Keratinocyte (primary cell): ENCODE results near the gene POLD1. TPM values are rescaled to one million over a fixed set of nuclear protein-coding genes. Genes with fewer than 3 reads are reported as not detected.

ENCODE experiments used
- DNase-seq: peaks from one replicate; pipeline ENCODE4 v3.0.0-alpha.2; 2011; ENCODE audit warnings: low read depth, missing footprints, low spot score
- FAIRE-seq: peaks from 2 replicates; lab custom pipeline; 2011; peaks lifted over from hg19 to GRCh38; lab: Jason Lieb, UNC
- H2AFZ ChIP-seq: 2 replicates; pipeline ENCODE4 v1.6.0; 2012; ENCODE audit warnings: low read length, control low read depth, inconsistent platforms; ENCODE audit not compliant: control insufficient read depth
- H3K27ac ChIP-seq: 2 replicates; pipeline ENCODE4 v1.5.1; 2011; ENCODE audit warnings: low read length; ENCODE audit not compliant: control insufficient read depth, insufficient read depth
- H3K27me3 ChIP-seq: 3 replicates; pipeline ENCODE4 v1.6.0; 2011; ENCODE audit warnings: low read length; ENCODE audit not compliant: control insufficient read depth, insufficient read depth; ENCODE audit errors: extremely low read depth
- H3K36me3 ChIP-seq, 2 experiments: 2 replicates in 1 of 2; 3 replicates in 1 of 2; pipeline ENCODE4 v1.5.1; 2011; ENCODE audit warnings: low read length in 2 of 2, mild to moderate bottlenecking in 1 of 2; ENCODE audit not compliant: control insufficient read depth in 2 of 2, insufficient read depth in 2 of 2; ENCODE audit errors: extremely low read depth in 1 of 2
- H3K4me1 ChIP-seq: 3 replicates; pipeline ENCODE4 v1.5.1; 2011; ENCODE audit warnings: low read length; ENCODE audit not compliant: control insufficient read depth, insufficient read depth; ENCODE audit errors: extremely low read depth
- H3K4me2 ChIP-seq: 3 replicates; pipeline ENCODE4 v1.6.0; 2011; ENCODE audit warnings: low read depth, low read length; ENCODE audit not compliant: control insufficient read depth, insufficient read depth; ENCODE audit errors: extremely low read depth
- H3K4me3 ChIP-seq, 3 experiments: fragments of 200-600 bp in 1 of 3; sonication (generic) in 1 of 3; 2 replicates in 2 of 3; 3 replicates in 1 of 3; pipeline ENCODE4 v1.5.1; 2011 to 2016; ENCODE audit warnings: low read length in 3 of 3, mild to moderate bottlenecking in 3 of 3, control low read depth in 2 of 3, inconsistent platforms in 1 of 3, low read depth in 1 of 3, mixed read lengths in 1 of 3, mixed run types in 1 of 3, moderate library complexity in 1 of 3; ENCODE audit not compliant: control insufficient read depth in 2 of 3, insufficient read depth in 2 of 3; ENCODE audit errors: extremely low read depth in 1 of 3
- H3K79me2 ChIP-seq: 2 replicates; pipeline ENCODE4 v1.6.0; 2012; ENCODE audit warnings: low read length; ENCODE audit not compliant: control insufficient read depth, insufficient read depth
- H3K9ac ChIP-seq: 3 replicates; pipeline ENCODE4 v1.6.0; 2011; ENCODE audit warnings: low read length; ENCODE audit not compliant: control insufficient read depth, insufficient read depth; ENCODE audit errors: extremely low read depth
- H3K9me1 ChIP-seq: 3 replicates; pipeline ENCODE4 v1.6.0; 2011; ENCODE audit warnings: low read length; ENCODE audit not compliant: control insufficient read depth, insufficient read depth; ENCODE audit errors: extremely low read depth
- H3K9me3 ChIP-seq: 2 replicates; pipeline ENCODE4 v1.5.1; 2012; ENCODE audit warnings: low read depth, low read length; ENCODE audit not compliant: control insufficient read depth
- H4K20me1 ChIP-seq: 3 replicates; pipeline ENCODE4 v1.6.0; 2011; ENCODE audit warnings: low read length; ENCODE audit not compliant: control insufficient read depth, insufficient read depth; ENCODE audit errors: extremely low read depth
- CTCF ChIP-seq, 3 experiments: IDR thresholded peaks in 1 of 3; conservative IDR thresholded peaks in 1 of 3; optimal IDR thresholded peaks in 1 of 3; 2 replicates in 2 of 3; 3 replicates in 1 of 3; pipeline versions ENCODE3 to v1.5.1; 2011; ENCODE audit warnings: low read length in 3 of 3, mild to moderate bottlenecking in 3 of 3, moderate library complexity in 2 of 3, control low read depth in 1 of 3, inconsistent platforms in 1 of 3; ENCODE audit not compliant: insufficient read depth in 2 of 3; ENCODE audit errors: extremely low read depth in 1 of 3
- EZH2 ChIP-seq: IDR thresholded peaks from one replicate; pipeline ENCODE4 v1.6.1; 2012; ENCODE audit warnings: inconsistent platforms, mild to moderate bottlenecking, low read length, moderate library complexity
- dilution Hi-C: fragments of 300-500 bp; cut with MboI; formaldehyde crosslinking; loops from one replicate; pipeline ENCODE4 v1.7.0; 2020; ENCODE audit warnings: low sequenced_read_pairs; ENCODE audit not compliant: extremely low pct_ligation_motif_present
- polyA plus RNA-seq, 5 experiments: library from polyadenylated mRNA; depleted of rRNA in 3 of 5; stranded (reverse) in 3 of 5; stranded (forward) in 1 of 5; unstranded in 1 of 5; fragments of >200 nt; gene quantifications; 1 replicate in 1 of 5; 2 replicates in 3 of 5; 3 replicates in 1 of 5; pipeline versions ENCODE4 v1.2.1 to v1.2.3, GENCODE V29; 2011 to 2012; ENCODE audit warnings: missing spikeins in 2 of 5, low read depth in 1 of 5, low replicate concordance in 1 of 5

Gene POLD1
- polyA plus RNA-seq, 1 donor (not counting 4 experiments of a cell fraction or from before 2014, with no cell fraction given) = 8.7 TPM

GRCh38 chr19:50458396-50459066, 74.4 kb downstream of the POLD1 start:
- no peak overlapping the region for H3K27ac ChIP-seq
- H3K9me1 ChIP-seq = no peaks in the 10 kb centered on the region
- no peaks in the 10 kb centered on the region for H3K4me1 ChIP-seq
- H3K27me3 ChIP-seq = no peaks in the 10 kb centered on the region
- H3K9me3 ChIP-seq = no peaks in the 10 kb centered on the region
- no peak overlapping the region for H2AFZ ChIP-seq
- DNase-seq = no peak
- dilution Hi-C loops = no loop called here
- no peak overlapping the region for H3K4me3 ChIP-seq
- no peak overlapping the region for H3K4me2 ChIP-seq
- H4K20me1 ChIP-seq = no peaks in the 10 kb centered on the region
- no peaks in the 10 kb centered on the region for H3K36me3 ChIP-seq
- H3K79me2 ChIP-seq = no peaks in the 10 kb centered on the region
- FAIRE-seq = no peak
- no peak overlapping the region for H3K9ac ChIP-seq
- TF ChIP-seq EZH2 (no peak), CTCF (optimal IDR thresholded peaks at IDR 0.05 in 1 of 3, IDR thresholded peaks at IDR 0.05 in 1 of 3, conservative IDR thresholded peaks at IDR 0.05 in 1 of 3; ENCODE audit: extremely low read depth in 1 of 3, insufficient read depth in 2 of 3, low read length in 3 of 3) (no peak)

GRCh38 chr19:50459067-50459456, 74.9 kb downstream of the POLD1 start:
- H3K79me2 ChIP-seq = no peaks in the 10 kb centered on the region
- TF ChIP-seq CTCF (optimal IDR thresholded peaks at IDR 0.05 in 1 of 3, IDR thresholded peaks at IDR 0.05 in 1 of 3, conservative IDR thresholded peaks at IDR 0.05 in 1 of 3; ENCODE audit: extremely low read depth in 1 of 3, insufficient read depth in 2 of 3, low read length in 3 of 3) (no peak), EZH2 (no peak)
- H4K20me1 ChIP-seq = no peaks in the 10 kb centered on the region
- H3K4me2 ChIP-seq = no peak overlapping the region
- DNase-seq = no peak
- no peaks in the 10 kb centered on the region for H3K36me3 ChIP-seq
- H3K4me3 ChIP-seq = no peak overlapping the region
- dilution Hi-C loops = no loop called here
- H3K27me3 ChIP-seq = no peaks in the 10 kb centered on the region
- H2AFZ ChIP-seq = no peak overlapping the region
- no peak overlapping the region for H3K9ac ChIP-seq
- no peak overlapping the region for H3K27ac ChIP-seq
- no peak for FAIRE-seq
- H3K4me1 ChIP-seq = no peaks in the 10 kb centered on the region
- no peaks in the 10 kb centered on the region for H3K9me1 ChIP-seq
- H3K9me3 ChIP-seq = no peaks in the 10 kb centered on the region
